PC-3 (cell line): ENCODE data around the gene SCLY.

Source experiments
- EZH2phosphoT487 ChIP-seq: fragments of 300-600 bp; sonication (generic); IDR thresholded peaks from 2 replicates; pipeline ENCODE4 v1.6.1; 2018; ENCODE audit warnings: mild to moderate bottlenecking, antibody characterized with exemption, low read length, borderline replicate concordance
- TF ChIP-seq, protein P1 (sequence below): fragments of 300-600 bp; sonication (generic); conservative IDR thresholded peaks from 2 replicates; pipeline ENCODE4 v1.5.1; 2017; ENCODE audit warnings: antibody characterized with exemption, low read depth, mild to moderate bottlenecking, low read length

DNA sequence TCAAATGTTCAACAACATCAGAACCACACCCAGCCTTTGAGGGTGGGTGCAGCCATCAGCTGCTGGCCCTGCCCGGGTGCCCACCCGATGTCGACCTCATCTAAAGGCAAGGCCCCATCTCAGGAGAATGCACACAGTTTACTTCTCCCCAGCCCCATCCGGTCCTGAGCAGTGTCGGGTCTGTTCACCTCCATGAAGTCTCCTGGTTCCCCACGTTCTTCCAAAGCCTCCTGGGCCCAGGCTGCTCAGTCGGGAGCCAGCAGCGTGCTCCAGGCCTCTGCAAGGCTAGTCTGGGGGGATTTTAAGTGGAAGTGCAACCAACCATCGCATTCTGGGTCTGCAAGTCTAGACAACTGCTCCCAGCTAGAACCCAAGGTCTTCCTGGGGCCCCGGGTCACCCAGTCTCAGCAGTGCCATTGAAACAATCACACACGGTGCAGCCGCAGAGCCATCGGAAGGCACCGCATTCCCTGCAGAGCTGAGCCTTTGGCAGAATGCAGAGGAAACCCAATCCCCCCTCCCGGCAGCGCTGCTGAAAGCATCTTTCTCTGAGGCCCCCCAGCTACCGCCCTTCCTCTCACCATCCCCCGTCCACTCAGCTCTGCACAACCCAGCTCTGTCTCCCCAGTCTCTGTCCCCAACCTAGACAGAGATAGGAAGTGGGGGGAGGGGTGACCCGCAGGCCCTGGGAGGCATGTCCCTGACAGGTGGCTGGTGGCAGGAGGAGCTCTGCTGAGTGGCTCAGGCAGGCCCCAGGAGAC lies 47.8 kb downstream of the SCLY start:
- no peak for TF ChIP-seq EZH2phosphoT487
- TF ChIP-seq, protein P1, sequence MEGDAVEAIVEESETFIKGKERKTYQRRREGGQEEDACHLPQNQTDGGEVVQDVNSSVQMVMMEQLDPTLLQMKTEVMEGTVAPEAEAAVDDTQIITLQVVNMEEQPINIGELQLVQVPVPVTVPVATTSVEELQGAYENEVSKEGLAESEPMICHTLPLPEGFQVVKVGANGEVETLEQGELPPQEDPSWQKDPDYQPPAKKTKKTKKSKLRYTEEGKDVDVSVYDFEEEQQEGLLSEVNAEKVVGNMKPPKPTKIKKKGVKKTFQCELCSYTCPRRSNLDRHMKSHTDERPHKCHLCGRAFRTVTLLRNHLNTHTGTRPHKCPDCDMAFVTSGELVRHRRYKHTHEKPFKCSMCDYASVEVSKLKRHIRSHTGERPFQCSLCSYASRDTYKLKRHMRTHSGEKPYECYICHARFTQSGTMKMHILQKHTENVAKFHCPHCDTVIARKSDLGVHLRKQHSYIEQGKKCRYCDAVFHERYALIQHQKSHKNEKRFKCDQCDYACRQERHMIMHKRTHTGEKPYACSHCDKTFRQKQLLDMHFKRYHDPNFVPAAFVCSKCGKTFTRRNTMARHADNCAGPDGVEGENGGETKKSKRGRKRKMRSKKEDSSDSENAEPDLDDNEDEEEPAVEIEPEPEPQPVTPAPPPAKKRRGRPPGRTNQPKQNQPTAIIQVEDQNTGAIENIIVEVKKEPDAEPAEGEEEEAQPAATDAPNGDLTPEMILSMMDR: no peak
